Lower lobe of right lung (tissue), 2 donors: Measurements from ENCODE around the gene DUSP9. TPM values are rescaled to one million over a fixed set of nuclear protein-coding genes. Genes with fewer than 3 reads are reported as not detected.
A peak's percentile ranks its signal among the peaks of the same experiment; 100 is the strongest.

Experiments used
- ATAC-seq, 2 donors: fragments of 200-7000 bp; cut with Tn5 transposase; one replicate each; pipeline ENCODE4 v1.9.1; 2020 to 2022; ENCODE audit warnings: mild to moderate bottlenecking in 2 of 2, moderate library complexity in 2 of 2
- DNase-seq: peaks from one replicate; pipeline ENCODE4 v3.0.0-alpha.2; 2020
- H3K27ac ChIP-seq: fragments of 200-600 bp; one replicate; pipeline ENCODE4 v1.8.0; 2022
- H3K27me3 ChIP-seq: fragments of 200-600 bp; one replicate; pipeline ENCODE4 v1.8.0; 2022; ENCODE audit warnings: low read depth
- H3K36me3 ChIP-seq: fragments of 200-600 bp; one replicate; pipeline ENCODE4 v1.8.0; 2022; ENCODE audit warnings: mild to moderate bottlenecking
- H3K4me1 ChIP-seq: fragments of 200-600 bp; one replicate; pipeline ENCODE4 v1.8.0; 2022
- H3K4me3 ChIP-seq: fragments of 200-600 bp; one replicate; pipeline ENCODE4 v1.8.0; 2022; ENCODE audit warnings: mild to moderate bottlenecking
- H3K9me3 ChIP-seq: fragments of 200-600 bp; one replicate; pipeline ENCODE4 v1.8.0; 2022
- CTCF ChIP-seq: fragments of 200-600 bp; IDR thresholded peaks from one replicate; pipeline ENCODE4 v1.8.0; 2022; ENCODE audit warnings: antibody characterized with exemption, mild to moderate bottlenecking
- intact Hi-C: fragments of 100-400 bp; cut with DNase I; formaldehyde crosslinking; loops from one replicate; pipeline ENCODE4 v1.11.0; 2022
- total RNA-seq: library from RNA; stranded (reverse); fragmentation: NEBNext Ultra II Directional; extraction: Animal tissue kit (Norgen Biotek cat#: 25700); gene quantifications from one replicate; pipeline ENCODE4 v1.2.1, GENCODE V29; 2021
- donor health status: DM: no; HTN: yes; CAD: no; lungs with severe emphysema.

The DUSP9 gene
- total RNA-seq, 1 donor from 2014 or later = not detected

GRCh38 chrX:153640045-153640686 lies 6.8 kb upstream of the DUSP9 start:
- peaks cover 36% of the 10 kb centered on the region for H3K27me3 ChIP-seq

GRCh38 chrX:153640736-153641575 lies 6.0 kb upstream of the DUSP9 start:
- intact Hi-C loops = no loop called here
- TF ChIP-seq CTCF = no peak
- Histone ChIP-seq H3K4me1 (no peaks in the 10 kb centered on the region), H3K36me3 (no peaks in the 10 kb centered on the region), H3K4me3 (no peak overlapping the region), H3K9me3 (no peaks in the 10 kb centered on the region), H3K27ac (no peak overlapping the region), H3K27me3 (peaks cover 39% of the 10 kb centered on the region)
- DNase-seq (no peak), ATAC-seq (no peak)

More at GRCh38 chrX:153640045-153640686, 6.8 kb upstream of the DUSP9 start:
- DNase-seq (no peak), ATAC-seq (no peak)
- no peaks in the 10 kb centered on the region for H3K9me3 ChIP-seq
- H3K27ac ChIP-seq = no peak overlapping the region
- H3K4me1 ChIP-seq = no peaks in the 10 kb centered on the region
- no peak overlapping the region for H3K4me3 ChIP-seq
- no peak for TF ChIP-seq CTCF
- no peaks in the 10 kb centered on the region for H3K36me3 ChIP-seq
- intact Hi-C loops = no loop called here

GRCh38 chrX:153641627-153642026 lies 5.4 kb upstream of the DUSP9 start:
- ATAC-seq (no peak), DNase-seq (no peak)
- intact Hi-C loops = no loop called here
- peaks cover 43% of the 10 kb centered on the region for H3K27me3 ChIP-seq
- no peak overlapping the region for H3K27ac ChIP-seq
- H3K36me3 ChIP-seq = no peaks in the 10 kb centered on the region
- H3K9me3 ChIP-seq = no peaks in the 10 kb centered on the region
- no peaks in the 10 kb centered on the region for H3K4me1 ChIP-seq
- H3K4me3 ChIP-seq = no peak overlapping the region
- TF ChIP-seq CTCF = no peak

GRCh38 chrX:153642051-153642654 lies 4.8 kb upstream of the DUSP9 start:
- Histone ChIP-seq H3K9me3 (no peaks in the 10 kb centered on the region), H3K4me1 (no peaks in the 10 kb centered on the region), H3K36me3 (no peaks in the 10 kb centered on the region), H3K4me3 (peak overlapping the region; percentile 17), H3K27ac (no peak overlapping the region), H3K27me3 (peaks cover 47% of the 10 kb centered on the region)
- intact Hi-C loops = no loop called here
- no peak for ATAC-seq
- no peak for DNase-seq
- no peak for TF ChIP-seq CTCF

GRCh38 chrX:153642655-153643430 lies 4.2 kb upstream of the DUSP9 start:
- H3K4me3 ChIP-seq = no peak overlapping the region
- intact Hi-C loops = no loop called here

More at GRCh38 chrX:153642655-153643430, 4.2 kb upstream of the DUSP9 start:
- H3K27me3 ChIP-seq = peaks cover 54% of the 10 kb centered on the region
- H3K4me1 ChIP-seq = no peaks in the 10 kb centered on the region
- no peaks in the 10 kb centered on the region for H3K36me3 ChIP-seq
- ATAC-seq (no peak), DNase-seq (no peak)
- H3K9me3 ChIP-seq = no peaks in the 10 kb centered on the region
- no peak overlapping the region for H3K27ac ChIP-seq
- no peak for TF ChIP-seq CTCF
